Femur (tissue), 1 donor: ENCODE results near the gene CAPZA2.
"Not testable (repeated sequence)": the region's sequence is repeated elsewhere in the genome, so short reads cannot be mapped to it uniquely, and the experiment has no call there.

ENCODE experiments used
- DNase-seq: peaks from one replicate; pipeline ENCODE4 v3.0.0-alpha.2; 2017

The CAPZA2 gene

DNA sequence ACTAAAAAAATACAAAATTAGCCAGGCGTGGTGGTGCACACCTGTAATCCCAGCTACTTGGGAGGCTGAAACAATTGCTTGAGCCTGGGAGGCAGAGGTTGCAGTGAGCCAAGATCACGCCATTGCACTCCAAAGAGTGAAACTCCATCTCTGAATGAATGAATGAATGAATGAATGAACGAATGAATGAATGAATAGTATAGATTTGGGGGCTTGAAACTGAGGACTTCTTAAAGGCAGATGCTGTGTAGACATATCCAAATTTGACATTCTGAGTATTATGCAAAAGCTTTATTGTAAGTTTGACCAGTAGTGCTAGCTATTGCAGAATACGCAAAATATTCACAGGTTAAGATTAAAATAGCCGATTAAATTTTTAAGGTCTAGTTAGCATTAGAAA, 60.2 kb downstream of the CAPZA2 start:
- no peak for DNase-seq

- no peak for DNase-seq
Observed at GRCh38 chr7:116924741-116925140, 62.4 kb downstream of the CAPZA2 start.

- no peak for DNase-seq
Observed at GRCh38 chr7:116929021-116929420, 66.6 kb downstream of the CAPZA2 start.

GRCh38 chr7:116929914-116930913, 67.8 kb downstream of the CAPZA2 start:
- DNase-seq: peak; percentile 89

DNA sequence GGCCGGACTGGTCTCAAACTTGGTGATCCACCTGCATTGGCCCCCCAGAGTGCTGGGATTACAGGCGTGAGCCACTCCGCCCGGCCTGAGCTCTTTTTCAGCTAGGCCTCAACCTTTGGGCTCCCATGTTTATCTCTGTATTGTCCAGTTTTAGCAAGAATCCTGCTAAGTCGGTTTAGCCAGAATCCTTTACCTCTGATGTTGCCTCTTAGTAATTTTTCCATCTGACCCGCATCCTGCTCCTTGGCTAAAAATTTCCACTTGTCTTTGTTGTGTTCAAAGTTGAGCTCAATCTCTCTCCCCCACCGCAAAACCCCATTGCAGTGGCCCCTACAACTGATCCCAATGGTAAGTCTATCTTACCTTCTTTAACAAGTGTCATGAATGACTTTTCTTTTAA, 70.2 kb downstream of the CAPZA2 start:
- no peak for DNase-seq

DNA sequence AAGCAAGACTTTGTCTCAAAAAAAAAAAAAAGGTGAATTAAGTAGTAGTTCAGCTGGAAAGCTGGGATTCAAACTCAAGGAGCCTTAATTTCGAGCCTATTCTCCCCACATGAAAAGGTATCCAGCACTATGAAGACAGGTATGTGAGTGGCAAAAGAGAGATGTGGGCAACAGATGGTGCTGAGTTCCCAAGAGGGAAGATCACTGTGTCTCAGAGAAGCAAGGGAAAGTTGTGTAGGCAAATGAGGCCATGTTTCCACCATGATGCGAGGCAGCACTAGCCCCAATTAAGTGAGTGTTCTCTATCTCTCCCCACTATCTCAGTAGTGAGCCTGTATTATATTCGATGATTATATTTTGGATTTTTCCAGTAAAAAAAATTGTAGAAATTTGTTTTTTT, 71.1 kb downstream of the CAPZA2 start:
- no peak for DNase-seq

DNA sequence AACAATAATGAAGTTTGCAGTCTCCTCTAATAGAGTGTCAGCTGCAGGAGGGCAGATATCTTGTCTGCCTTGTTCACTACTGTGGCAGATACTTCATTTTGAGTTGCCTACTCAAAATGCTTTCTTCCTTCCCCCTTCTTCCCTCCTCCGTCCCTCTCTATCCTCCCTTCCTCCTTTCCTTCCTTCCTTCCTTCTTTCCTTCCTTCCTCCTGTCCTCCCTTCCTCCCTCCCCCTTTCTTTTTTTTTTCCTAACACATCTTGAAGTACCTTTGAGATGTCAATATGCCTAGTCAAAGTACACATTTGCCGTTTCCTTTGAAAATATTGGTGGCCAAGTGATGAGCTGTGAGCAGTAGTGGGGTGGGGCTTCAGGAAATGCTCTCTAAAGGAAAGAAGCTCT, 72.2 kb downstream of the CAPZA2 start:
- no peak for DNase-seq

GRCh38 chr7:116936844-116937243, 74.5 kb downstream of the CAPZA2 start:
- not testable (repeated sequence) for DNase-seq

DNA sequence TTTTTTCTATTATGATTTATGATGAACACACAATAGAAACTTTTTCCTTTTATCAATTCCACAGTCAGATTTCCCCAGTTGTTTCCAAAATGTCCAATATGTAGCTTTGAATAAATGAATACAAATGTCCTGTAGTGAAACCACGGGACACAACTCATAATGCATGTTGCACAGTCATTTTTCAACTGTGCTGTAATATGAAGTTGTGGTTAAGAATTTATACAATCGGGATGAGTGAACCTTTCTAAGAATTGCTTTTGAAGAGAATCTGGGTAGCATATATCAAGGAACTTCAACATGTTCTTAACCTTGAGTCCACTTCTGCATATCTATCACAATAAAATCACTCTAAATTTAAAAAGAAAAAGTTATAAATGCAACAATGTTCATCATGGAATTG, 76.3 kb downstream of the CAPZA2 start:
- no peak for DNase-seq

DNA sequence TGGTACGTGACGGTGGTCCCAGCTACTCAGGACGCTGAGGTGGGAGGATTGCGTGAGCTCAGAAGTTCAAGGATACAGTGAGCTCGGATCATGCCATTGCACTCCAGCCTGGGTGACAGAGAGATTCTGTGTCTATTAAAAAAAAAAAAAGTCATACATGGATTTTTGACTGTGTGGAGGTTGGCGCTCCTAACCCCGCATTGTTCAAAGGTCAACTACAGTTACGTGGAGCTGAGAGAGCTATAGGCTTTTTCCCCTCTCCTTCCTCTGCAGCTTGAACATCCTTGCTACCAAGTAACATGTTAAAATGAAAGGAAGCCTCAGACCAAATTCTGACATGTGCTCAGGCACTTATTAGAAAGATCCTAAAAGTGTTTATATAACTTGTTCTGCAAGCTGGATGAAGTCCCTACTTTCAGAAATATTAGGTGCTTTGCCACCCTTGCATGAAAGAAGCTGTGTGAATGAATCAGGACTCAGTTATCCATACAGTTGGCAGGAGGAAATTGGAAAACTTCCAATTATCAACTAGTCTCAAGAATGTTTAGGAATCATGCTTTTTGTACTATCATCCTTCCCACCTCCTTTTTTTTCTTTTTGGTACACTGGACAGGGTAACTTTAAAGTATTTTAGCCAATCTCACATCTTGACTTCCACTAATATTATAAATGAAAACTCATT, 78.4 kb downstream of the CAPZA2 start:
- no peak for DNase-seq

DNA sequence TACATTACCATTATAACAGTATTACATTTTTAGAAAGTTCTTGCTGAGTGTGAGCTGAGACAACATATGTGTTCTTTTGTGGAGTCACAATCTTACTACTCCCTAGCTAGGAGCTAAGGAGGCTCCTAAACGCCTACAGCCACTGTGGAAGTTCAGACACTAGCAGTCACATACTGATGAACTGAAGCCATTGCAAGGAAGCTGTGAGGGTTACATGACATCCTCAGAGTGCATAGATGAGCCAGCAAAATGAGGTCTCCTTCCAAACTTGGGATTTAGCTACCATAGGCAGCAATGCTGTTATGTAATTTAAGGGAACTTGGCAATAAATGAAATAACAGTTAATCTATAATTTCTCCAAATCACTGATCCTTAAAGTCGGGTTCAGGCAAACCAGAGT, 80.1 kb downstream of the CAPZA2 start:
- DNase-seq: no peak

DNA sequence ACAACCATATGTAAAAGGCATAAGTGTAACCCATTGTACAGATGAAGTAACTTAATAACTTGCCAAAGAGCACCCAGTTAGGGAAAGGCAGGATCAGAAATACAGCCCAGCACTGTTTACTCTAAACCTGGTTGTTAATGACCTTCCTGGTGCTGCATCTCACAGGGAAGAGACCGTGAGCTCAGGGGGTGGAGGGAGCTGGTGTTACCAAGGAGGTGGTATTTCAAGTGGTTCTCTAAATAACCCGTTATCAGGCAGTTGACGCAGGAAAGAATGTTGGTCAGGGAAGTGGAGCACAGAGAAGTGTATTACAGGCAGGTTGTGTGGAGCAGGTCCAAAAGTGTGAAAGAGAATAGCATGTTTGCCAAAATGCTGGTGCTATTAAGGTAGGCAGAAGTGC, 86.5 kb downstream of the CAPZA2 start:
- DNase-seq: no peak

DNA sequence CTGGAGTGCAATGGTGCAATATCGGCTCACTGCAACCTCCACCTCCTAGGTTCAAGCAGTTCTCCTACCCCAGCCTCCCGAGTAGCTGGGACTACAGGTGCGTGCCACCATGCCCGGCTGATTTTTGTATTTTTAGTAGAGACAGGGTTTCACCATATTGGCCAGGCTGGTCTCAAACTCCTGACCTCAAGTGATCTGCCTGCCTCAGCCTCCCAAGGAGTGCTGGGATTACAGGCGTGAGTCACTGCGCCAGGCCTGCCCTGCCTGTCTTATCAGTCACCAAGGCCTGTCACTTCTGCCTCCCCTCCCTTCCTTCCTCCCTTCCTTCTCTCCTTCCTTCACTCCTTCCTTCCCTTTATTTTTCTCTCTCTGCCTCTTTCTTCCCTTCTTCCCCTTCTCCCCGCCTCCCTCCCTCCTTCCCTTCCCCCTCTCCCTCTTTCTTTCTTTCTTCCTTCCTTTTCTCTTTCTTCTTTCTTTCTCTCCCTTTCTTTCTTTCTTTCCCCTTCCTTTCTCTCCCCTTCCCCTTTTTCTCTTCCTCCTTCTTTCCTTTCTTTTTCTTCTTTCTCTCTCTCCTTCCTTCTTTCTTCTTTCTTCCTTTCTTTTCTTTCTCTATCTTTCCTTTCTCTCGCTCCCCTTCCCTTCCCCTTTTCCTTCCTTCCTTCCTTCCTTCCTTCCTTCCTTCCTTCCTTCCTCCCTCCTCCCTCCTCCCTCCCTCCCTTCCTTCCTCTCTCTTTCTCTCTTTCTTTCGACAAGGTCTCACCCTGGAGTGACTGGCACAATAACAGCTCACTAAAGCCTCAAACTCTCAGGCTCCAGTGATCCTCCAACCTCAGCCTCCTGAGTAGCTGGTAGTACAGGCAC, 87.8 kb downstream of the CAPZA2 start:
- DNase-seq: no peak

GRCh38 chr7:116950889-116951351, 88.5 kb downstream of the CAPZA2 start:
- DNase-seq: no peak

DNA sequence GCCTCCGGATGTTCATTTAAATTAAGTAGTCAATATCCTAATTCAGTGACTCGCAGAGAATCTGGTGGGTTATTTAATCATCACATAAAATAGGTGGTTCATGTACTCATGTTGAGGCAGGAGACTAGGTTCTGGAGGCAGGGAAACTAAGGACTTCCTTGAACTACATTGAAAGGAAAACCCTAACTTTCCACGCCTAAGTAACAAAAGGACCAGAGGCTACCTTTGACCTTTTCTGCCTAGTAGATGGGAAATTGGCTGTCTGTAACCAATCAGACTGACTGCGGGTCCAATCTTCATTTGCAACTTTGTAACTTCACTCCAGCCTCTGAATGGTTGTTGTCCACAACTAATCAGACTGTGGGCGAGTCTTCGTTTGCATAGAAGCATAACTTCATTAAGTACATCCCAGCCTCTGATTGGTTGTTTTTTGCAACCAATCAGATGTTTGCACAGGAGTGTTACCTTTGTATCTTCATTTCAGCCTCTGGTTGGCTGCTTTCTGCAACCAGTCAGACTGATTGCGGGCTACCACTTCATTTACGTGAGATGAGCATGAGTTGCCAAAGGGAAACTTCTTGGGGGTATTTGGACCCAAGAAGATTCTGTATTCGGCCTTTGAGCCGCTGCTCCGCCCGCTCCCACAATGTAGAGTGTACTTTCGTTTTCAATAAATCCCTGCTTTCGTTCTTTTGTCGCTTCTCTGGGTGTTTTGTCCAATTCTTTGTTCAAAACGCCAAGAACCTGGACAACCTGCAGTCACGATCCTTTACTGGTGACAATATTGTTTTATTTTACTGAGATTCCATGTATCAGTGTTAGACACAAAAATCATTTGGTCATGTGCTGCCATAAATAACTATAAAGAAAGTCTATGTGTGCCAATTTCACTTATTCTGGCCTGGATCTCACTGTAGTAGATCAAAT, 89.2 kb downstream of the CAPZA2 start:
- DNase-seq: no peak

DNA sequence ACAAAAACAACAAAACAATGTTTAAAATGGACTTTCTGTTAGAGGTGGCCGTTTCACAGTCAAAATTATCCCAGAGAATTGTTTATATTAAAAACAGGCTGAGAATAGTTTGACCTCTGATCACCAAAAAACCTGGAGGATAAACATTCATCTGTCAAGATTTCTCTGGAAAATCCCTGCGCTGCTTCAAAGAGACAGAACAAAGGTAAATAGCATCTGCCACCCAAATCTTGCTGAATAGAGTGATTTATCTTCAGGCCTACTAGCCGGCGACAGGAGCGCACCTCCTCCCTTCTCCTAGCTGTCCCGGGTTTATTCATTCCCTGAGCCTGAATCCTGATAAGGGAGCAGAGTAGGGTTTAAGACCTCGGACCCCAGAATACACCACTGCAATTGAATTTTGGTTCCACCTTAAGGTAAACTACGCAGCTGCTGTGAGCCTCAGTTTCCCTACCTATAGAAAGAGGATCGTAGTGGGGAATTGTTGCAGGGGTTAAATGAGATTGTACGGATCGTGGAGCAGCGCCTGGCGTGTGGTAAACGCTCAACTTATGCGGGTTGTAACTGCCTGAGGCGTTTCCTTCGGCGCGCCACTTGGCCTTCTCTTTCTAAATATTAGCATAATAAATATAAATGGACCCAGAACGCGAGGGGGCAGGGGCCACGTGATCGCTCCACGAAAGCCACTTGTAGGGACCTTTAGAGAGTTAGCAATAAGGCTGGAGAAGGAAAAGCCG, 90.4 kb downstream of the CAPZA2 start:
- DNase-seq: peak; percentile 74

GRCh38 chr7:116953372-116953905, 91.1 kb downstream of the CAPZA2 start, which contains the start of gene ST7:
Gene ST7 (plus strand): TSS chr7:116953501. CDS start chr7:116953541, 40 bp downstream.
- peak; percentile 74 for DNase-seq

- DNase-seq: peak; percentile 87
Observed at GRCh38 chr7:116953906-116954838, 91.8 kb downstream of the CAPZA2 start.

GRCh38 chr7:116955340-116955739, 93.0 kb downstream of the CAPZA2 start:
- no peak for DNase-seq
